ENCODE data around the gene IMMP2L.

IMMP2L gene

GRCh38 chr7:110835218-110835617, 727.1 kb downstream of the IMMP2L start:
- peak; percentile 5 for DNase-seq

- no peak for DNase-seq
These were observed 730.9 kb downstream of the IMMP2L start for GRCh38 chr7:110831419-110831818.

GRCh38 chr7:110830778-110831177, 731.5 kb downstream of the IMMP2L start:
- no peak for DNase-seq

GRCh38 chr7:110827936-110828335, 734.4 kb downstream of the IMMP2L start:
- no peak for DNase-seq

GRCh38 chr7:110827287-110827855, 734.9 kb downstream of the IMMP2L start:
- no peak for DNase-seq

GRCh38 chr7:110813986-110814385, 748.3 kb downstream of the IMMP2L start:
- DNase-seq: no peak

GRCh38 chr7:110809832-110810231, 752.5 kb downstream of the IMMP2L start:
- no peak for DNase-seq

GRCh38 chr7:110808361-110808760, 753.9 kb downstream of the IMMP2L start:
- no peak for DNase-seq

- no peak for DNase-seq
These were observed 757.8 kb downstream of the IMMP2L start for GRCh38 chr7:110804501-110804900.

- no peak for DNase-seq
These were observed 758.6 kb downstream of the IMMP2L start for GRCh38 chr7:110803602-110804143.

- DNase-seq: no peak
These were observed 760.8 kb downstream of the IMMP2L start for GRCh38 chr7:110801502-110801901.

GRCh38 chr7:110800984-110801383, 761.3 kb downstream of the IMMP2L start:
- no peak for DNase-seq

GRCh38 chr7:110797656-110798055, 764.6 kb downstream of the IMMP2L start:
- DNase-seq: no peak

- DNase-seq: no peak
These were observed 771.3 kb downstream of the IMMP2L start for GRCh38 chr7:110790992-110791391.

GRCh38 chr7:110786328-110786965, 775.8 kb downstream of the IMMP2L start:
- no peak for DNase-seq

GRCh38 chr7:110784749-110785148, 777.5 kb downstream of the IMMP2L start:
- DNase-seq: no peak

- no peak for DNase-seq
These were observed 781.6 kb downstream of the IMMP2L start for GRCh38 chr7:110780712-110781111.

- DNase-seq: no peak
These were observed 783.0 kb downstream of the IMMP2L start for GRCh38 chr7:110779339-110779738.

- no peak for DNase-seq
These were observed 787.2 kb downstream of the IMMP2L start for GRCh38 chr7:110775046-110775445.

- no peak for DNase-seq
These were observed 788.2 kb downstream of the IMMP2L start for GRCh38 chr7:110774071-110774470.

GRCh38 chr7:110772615-110773014, 789.7 kb downstream of the IMMP2L start:
- no peak for DNase-seq

- no peak for DNase-seq
These were observed 790.6 kb downstream of the IMMP2L start for GRCh38 chr7:110771717-110772116.

- DNase-seq: no peak
These were observed 794.7 kb downstream of the IMMP2L start for GRCh38 chr7:110767550-110768110.

GRCh38 chr7:110766864-110767263, 795.4 kb downstream of the IMMP2L start:
- no peak for DNase-seq

All from CD4-positive, alpha-beta T cell treated with Interleukin-21 for 1 hour (primary cell).